HG02885 (cell line): ENCODE measurements around the gene HYCC1.

Source experiments
- ATAC-seq: cut with Tn5 transposase; IDR thresholded peaks from one replicate; pipeline ENCODE4 v1.9.1; 2021; ENCODE audit warnings: mild to moderate bottlenecking; ENCODE audit not compliant: unreplicated experiment, poor library complexity

HYCC1 gene

DNA sequence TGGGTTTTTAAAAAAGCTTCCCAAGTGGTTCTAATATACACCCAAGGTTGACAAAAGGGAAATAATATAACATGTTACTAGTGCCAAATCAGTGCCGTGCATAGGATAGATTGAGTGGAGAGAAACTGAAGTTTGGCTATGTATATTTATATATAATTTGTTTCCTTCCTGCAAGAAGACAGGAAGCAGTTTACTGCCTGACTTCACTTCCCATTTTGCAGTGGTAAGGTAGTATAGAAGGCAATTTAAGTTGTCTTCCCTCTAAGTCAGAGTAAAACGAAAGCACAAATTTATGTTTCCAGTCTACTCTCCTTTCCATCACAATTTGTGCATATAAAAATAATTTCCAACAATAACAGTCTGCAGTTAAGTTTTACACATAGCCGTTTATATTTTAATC lies 3.4 kb upstream of the HYCC1 start:
- ATAC-seq = no peak

DNA sequence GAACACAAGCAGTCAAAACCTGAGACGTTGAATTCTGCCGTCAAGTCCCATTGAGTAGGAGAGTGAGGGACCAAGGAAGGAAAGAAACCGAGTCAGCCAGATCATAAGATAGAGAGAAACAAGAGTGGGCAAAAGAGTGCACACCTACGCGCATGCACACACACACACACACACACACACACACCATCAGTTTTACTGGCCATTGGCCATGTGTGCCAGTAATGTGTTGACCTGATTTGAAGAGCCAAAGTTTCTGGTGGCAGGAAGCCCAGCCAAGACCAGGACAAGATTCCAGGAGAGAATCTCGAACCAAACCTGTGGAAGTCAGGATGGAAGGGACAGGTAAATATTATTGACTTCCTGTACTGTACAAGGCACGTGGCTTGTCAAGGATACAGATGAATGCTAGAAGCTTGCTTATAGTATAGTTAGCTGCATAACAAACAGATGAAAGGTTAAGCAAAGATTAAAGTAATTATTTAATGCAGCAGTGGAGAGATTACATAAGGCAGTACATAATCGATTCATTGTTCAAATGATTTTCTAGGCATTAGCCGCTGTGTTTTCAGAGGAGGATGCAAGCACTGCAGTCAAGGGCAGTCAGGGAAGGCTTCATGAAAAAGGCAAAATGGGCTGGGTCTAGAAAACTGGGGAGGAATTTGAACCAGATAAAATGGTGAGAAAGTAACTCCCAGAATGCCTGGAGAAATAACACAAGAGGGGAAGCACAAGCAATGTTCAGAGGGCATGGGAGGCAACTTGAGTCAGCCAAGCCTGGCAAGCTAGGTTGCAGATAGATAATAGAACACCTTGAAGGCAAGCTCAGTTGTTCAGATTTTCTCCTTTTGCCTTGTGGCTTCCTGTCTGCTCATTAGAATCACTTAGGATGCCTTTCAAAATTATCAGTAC lies 2.7 kb upstream of the HYCC1 start:
- no peak for ATAC-seq

DNA sequence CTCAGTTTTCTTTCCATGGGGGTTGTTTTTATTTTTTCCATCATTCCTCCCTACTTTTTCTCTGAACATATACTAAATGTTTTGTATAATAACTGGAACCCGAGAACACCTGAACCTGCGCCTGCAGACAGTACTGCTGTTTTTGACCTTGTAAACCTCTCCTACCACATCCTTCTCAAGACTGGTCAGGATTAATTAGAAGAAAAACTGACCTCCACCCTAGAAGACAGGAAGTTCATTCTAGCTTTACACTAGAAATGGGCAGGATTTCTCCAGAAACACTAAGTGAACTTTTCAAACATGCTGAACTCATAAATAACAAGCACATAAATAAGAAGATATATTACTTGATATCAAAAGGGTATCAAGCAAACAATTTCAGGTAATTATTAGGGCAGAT lies 751 bp upstream of the HYCC1 start:
- ATAC-seq = no peak

DNA sequence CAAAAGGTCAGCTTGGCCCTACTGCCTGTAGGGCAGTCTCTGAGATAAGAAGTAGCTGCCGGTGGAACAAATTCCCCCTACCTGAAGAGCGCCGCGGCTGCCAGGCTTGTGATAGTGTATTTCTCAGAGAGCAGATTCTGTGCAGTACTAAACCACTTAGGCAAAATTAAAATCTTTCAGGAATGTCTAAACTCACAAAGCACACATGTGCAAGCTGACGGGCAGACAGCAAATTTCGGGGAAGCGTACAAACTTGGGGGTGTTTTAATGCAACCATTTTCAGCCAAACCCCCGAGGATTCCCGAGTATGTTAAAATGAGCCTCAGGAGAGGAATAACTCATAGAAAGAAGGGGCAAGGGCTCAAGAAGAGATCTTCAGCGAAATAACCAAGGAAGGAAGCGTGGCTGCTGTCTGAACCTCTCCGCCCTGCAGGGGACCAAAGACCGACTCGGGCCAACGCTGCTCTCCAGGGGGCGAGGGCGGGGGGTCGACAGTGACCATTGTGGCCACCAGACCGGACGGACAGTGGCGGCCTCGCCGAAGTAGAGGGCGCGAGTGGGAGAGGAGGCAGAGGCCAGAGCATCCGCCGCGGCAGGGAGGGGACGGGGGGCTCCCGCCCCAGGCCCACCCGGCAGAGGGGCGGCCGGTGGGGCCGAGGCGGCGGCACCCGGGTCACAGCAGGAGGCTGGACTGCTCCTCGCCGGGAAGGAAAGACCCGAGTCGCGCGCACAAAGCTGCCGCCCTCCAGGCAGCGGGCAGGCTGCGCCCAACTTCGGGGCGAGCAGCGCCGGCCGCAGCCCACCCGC lies 819 bp downstream of the HYCC1 start:
- peak; percentile 5 for ATAC-seq

DNA sequence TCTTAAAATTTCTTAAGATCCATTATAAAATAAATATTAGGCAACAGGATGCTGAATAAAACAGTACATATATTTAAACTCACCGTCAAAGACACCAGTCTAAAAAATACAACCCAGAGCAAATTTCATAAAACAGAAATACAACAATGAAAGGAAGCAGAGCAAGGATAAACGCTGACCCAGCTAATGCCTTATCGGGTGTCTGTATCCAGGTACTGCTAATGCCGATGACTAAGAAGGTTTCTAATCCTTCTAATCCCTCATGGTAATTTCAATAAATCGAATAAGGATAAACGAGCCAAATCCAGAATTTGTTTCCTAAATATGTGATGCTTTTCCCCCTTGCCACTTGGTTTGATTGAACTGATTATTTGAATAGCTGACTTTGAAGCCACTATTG lies 1.7 kb downstream of the HYCC1 start:
- no peak for ATAC-seq

DNA sequence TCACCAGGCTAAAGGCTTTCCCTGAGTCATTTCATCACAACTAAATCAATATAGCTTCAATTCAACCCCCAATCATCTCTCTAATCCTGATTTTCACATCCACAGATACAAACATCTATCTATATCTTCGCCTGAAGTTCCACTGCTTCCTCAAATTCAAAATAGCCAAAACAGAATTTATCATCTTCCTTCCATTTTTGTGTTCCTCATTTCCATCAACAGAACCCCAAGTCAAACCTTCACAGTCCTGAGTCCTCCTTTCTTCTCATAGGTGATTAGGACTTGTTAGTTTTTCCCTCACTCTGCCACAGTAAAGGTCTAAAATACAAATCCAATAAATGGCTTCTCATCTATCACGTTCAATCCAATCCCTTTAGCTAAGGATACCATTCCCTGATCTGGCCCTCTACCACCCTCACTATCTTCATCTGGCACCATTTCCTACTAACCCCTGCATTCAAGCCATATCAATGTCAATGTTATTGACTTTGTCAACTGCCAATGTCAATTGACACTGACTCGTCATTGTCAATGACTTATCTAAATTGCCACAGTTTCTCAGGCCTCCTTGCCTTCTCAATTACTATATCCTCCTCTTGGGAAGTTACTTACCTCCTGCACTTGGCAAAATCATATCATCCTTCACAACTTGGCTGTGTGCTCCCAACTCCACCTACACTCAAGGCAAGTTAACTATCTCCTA lies 2.6 kb downstream of the HYCC1 start:
- no peak for ATAC-seq

DNA sequence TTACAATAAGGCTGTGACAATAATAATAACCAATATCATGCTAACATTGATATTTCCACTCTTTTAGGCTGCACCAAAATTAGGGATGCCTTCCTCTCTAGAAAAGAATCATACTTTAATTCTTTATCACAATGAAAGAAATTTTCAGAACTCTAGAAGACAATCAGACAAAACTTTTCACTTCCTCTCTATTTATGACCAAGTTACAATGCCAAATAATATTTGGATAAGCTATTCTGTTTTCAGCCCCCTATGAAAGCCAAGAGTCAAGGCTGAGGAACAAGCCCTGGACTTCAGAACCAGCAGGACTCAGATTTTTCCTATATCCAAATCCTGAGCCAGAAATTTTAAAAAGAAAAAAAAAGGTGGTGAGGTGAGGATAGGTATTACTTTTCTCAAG lies 4.6 kb downstream of the HYCC1 start:
- ATAC-seq = no peak

DNA sequence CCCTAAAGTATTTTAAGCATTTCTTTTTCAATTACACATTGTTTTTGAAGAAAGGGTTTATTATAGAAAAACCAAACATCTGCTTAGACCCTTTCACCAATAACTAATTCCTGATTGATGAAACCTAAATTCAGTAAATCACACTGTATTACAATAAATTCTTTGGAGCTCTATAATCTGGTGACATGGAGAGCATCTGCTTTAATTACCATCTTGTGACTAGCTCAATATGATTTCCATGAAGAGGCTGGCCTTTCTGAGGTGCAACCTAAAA lies 9.7 kb downstream of the HYCC1 start:
- ATAC-seq = no peak

DNA sequence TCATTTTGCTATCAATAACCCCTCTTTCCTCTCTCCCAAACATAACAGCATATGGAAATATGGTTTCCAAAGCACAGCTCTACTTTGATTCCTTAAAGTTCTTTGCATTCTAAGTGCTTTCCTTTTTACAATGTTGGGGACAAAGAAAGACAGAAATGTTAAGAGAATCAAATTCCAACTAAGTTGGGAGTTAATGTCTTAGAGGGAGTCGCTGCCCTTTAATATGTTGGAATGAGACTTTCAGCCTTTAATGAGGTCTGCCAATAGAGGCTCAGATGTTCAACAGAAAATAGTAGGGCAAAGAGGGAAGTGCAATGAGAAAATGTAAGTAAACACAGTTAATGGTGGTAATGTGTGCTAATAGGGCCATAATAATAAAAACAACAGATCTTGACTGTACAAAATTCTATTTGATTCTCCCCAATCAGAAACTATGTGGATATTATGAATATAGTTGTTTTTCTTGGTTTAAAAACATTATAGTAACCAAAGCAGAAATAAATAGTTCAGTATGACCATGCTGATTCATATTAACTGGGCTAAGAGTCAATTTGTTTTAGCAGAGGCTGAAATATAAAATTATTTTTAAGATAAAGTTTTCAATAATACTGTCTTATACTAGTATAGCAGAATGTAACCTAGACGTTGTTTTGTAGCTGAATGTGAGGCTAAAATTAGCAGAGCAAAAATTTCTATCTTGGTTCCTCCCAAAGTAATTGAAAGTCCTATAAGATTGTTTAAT lies 10.3 kb downstream of the HYCC1 start:
- ATAC-seq = no peak

DNA sequence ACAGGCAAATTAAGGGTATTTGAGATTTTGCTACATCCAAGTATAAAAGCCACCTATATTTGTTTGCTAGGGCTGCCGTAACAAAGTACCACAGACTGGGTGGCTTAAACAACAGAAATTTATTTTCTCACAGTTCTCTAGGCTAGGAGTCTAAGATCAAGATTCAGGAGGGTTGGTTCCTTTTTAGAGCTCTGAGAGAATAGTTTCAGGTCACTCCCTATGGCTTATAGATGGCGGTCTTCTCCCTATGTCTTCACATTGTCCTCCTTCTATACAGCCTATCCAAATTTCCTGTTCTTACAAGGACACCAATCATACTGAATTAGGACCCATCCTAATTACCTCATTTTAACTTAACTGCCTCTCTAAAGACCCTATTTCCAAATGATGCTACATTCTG lies 11.2 kb downstream of the HYCC1 start:
- no peak for ATAC-seq

DNA sequence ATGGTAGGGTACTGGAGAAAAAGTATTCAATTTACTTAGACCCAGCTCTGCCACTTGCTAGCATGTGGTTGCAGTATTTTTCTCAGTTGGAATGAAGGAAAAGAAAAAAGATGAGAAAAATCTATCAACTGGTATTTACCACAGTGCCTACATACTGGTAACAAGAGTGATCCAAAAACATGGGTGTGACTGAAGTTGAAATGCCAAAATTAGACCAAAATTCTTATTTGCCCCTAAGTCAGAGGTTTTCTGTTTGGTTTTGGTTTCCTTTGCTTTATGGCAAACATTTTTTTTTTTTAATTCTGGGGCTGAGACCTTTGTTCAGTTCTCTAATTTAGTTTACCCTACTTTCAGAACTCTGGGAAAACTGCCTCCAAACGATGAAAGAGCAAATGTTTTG lies 12.3 kb downstream of the HYCC1 start:
- no peak for ATAC-seq

DNA sequence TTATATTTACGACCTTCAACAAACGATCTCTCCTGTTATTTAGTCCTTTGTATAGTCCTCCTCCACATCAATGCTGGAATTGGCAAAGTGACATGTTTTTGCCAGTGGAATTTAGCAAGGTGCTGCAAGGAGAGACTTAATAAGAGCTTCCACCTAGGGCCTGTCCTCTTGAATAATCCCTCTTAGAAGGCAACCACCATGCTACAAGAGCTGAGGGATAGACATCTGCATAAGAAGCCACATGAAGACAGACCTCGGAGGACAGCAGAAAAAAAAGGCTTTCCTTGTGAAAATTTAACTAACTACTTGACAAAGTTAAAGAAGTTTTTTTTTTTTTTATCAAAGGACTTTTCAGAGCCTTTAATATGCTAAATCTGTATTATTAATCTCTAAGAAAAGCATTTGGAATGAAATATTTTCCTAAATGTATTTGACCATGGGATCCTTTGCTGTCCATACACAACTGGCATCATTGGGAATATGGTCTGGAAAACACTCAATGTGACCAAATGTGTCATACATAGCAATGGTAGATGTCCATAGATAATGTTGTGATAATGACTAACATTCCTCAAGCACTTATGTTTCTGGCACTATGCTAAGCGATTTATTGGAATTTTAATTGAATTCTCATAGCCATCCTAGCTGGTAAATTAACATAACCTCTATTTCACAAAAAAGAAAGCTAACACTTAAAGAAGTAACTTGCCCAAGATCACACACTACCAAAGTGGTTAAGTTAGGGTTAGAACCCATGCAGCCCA lies 13.2 kb downstream of the HYCC1 start:
- ATAC-seq = no peak

DNA sequence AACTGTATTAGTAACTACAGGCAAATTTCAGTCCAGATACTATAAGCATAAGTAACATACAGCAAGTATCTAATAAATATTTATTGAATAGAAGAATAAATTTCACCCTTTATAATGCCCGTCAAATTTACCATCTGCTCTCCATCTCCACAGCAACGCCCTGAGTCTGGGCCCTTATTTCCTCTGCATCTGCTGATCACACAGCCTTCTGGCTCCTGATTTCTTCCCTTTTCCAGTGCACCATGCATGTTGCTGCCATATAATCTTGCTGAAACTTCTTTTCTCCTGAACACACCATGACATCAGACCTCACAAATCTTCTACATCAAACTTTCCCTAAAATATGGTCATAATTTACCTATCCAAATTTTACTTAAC lies 15.4 kb downstream of the HYCC1 start:
- no peak for ATAC-seq

DNA sequence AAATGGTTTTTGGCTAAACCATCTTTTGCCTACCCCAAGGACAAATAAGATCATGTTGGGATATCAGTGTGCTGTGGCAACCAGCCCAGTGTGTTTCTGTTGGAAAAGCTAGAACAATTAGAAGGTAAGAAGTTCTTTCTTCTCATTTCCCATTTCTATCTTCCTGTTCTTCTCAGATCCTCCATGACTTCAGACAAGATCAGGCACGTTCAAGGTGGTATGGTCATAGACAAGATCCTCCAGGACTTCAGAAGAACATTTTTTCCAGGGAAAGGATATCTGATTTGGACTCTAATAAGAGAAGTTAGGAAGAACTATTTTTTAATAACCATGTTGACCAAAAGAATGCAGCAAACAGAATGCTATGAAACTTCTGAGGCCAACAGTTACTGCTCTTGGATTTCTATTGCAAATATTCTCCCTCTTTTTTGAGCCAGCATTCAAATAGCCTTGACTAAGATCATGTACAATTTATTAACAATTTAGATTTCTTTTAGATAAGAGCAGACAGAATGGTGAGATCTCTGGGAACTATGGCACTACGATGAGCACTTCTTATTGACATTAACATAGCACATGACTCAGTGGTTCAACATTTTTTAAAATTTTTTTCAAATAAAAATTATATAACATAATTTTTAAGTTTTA lies 15.9 kb downstream of the HYCC1 start:
- no peak for ATAC-seq

DNA sequence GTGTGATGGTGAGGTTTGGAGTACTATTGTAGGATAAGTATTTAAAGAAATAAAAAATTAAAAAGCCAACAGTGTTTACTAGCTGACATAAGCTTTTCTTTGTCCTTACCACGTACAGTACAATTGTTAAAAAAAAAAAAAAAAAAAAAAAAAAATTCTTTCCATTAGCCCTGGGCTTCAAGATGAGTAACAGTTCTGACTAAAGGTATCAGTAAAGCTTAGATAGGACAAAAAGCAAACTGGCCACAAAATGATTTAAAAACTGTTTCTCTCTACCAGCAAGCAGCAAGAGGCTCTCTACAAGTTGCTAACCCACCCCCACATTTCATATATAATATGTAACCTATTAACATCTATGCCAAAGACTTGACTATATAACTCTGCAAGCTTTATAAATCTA lies 17.5 kb downstream of the HYCC1 start:
- ATAC-seq = no peak

DNA sequence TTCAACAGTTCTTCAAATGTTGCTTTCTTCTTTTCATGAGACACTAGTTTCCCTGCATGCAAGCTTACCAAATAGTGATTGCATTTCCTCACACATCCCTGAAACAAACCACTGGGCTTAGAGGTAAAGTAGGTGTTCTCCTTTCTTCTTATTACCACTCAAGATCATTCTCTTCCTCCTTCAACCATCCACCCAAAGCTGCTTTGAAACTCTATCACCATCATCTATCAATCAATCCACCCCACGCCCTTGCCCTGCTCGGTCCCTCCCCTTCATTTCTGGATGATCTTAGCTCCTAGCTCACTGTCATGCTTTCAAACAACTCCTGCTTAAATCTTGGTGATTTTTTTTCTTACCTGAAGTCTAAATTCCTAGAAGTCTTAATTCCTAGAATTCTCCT lies 18.9 kb downstream of the HYCC1 start:
- ATAC-seq = no peak

DNA sequence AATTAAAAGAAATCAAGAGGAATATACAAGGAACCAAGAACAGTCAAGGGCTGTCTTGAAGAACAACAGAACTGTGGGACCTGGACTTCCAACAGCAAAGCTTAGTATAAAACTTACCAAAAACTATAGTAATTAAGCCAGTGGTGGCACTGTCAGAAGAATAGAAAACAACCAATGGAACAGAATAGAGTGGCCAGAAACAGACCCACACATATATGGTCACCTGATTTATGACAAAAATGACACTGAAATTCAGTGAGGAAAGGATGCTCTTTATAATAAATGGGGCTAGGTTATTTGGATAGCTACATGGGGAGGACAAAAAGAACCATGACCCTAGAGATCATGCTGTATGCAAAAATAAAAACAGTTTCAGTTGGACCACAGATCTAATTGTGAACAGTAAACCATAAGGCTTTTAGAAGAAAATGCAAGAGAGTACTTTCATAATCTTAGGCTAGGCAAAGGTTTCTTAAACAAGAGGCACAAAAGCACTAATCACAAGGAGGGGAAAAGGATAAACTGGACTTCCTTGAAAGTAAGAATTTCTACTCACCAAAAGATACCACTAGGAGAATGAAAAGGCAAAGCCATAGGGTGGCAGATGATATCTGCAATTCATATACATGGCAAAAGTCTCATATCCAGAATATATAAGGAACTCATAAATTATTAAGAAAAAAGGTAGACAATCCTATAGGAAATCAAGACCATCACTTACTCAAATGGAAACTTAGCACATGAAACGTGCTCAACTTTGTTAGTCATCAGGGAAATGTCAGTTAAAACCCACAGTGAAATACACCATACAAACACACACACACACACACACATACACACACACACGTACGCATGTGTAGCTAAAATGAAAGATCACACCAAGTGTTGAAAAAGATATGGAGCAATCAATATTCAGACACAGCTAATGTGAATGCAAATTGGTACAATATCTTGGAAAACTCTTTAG lies 20.8 kb downstream of the HYCC1 start:
- ATAC-seq = peak; percentile 77

DNA sequence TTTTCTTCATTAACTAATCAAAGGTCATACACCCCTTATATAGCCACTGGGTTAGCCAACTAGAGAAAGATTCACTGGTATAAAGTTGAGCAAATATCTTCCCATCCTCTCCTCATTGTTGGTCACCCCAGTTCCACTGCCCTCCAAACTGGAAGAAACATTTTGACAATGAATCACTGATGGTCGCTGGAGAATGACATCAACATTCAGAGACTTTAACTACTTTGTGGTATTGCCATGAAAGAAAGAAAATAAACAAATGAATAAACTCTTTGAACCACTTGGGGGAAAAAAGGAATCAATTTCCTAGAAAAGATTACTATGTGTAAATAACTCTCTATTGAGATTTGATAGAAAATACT lies 23.4 kb downstream of the HYCC1 start:
- no peak for ATAC-seq
